ENCODE measurements around the gene OR2A12. TPM values are rescaled to one million over a fixed set of nuclear protein-coding genes. Genes with fewer than 3 reads are reported as not detected.
"Not testable (repeated sequence)": the region's sequence is repeated elsewhere in the genome, so short reads cannot be mapped to it uniquely, and the experiment has no call there.

Gene OR2A12
- total RNA-seq, 2 experiments from 2014 or later: not detected

GRCh38 chr7:144110272-144110671 lies 24.2 kb downstream of the OR2A12 start:
- H3K9me3 Mint-ChIP-seq: no peaks in the 10 kb centered on the region
- no peaks in the 10 kb centered on the region for H3K36me3 Mint-ChIP-seq (ENCODE audit: low read depth)
- ChIA-PET POLR2A (no interaction called here), CTCF (no interaction called here)
- TF ChIP-seq, protein P1, sequence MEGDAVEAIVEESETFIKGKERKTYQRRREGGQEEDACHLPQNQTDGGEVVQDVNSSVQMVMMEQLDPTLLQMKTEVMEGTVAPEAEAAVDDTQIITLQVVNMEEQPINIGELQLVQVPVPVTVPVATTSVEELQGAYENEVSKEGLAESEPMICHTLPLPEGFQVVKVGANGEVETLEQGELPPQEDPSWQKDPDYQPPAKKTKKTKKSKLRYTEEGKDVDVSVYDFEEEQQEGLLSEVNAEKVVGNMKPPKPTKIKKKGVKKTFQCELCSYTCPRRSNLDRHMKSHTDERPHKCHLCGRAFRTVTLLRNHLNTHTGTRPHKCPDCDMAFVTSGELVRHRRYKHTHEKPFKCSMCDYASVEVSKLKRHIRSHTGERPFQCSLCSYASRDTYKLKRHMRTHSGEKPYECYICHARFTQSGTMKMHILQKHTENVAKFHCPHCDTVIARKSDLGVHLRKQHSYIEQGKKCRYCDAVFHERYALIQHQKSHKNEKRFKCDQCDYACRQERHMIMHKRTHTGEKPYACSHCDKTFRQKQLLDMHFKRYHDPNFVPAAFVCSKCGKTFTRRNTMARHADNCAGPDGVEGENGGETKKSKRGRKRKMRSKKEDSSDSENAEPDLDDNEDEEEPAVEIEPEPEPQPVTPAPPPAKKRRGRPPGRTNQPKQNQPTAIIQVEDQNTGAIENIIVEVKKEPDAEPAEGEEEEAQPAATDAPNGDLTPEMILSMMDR (IDR thresholded peaks at IDR 0.05): no peak
- intact Hi-C loops (cut with micrococcal nuclease): no loop called here
- peaks cover 13% of the 10 kb centered on the region for H3K27me3 Mint-ChIP-seq
- ATAC-seq (no peak), DNase-seq (no peak)
- H3K4me3 Mint-ChIP-seq: no peak overlapping the region
- H3K4me1 Mint-ChIP-seq (ENCODE audit: low read depth): no peaks in the 10 kb centered on the region
- H3K27ac Mint-ChIP-seq: no peak overlapping the region

GRCh38 chr7:144113651-144114050 lies 27.6 kb downstream of the OR2A12 start:
- Mint-ChIP-seq H3K4me3 (no peak overlapping the region), H3K36me3 (ENCODE audit: low read depth) (no peaks in the 10 kb centered on the region), H3K27me3 (peaks cover 12% of the 10 kb centered on the region), H3K27ac (no peak overlapping the region), H3K4me1 (ENCODE audit: low read depth) (no peaks in the 10 kb centered on the region), H3K9me3 (no peaks in the 10 kb centered on the region)
- ChIA-PET CTCF (interaction anchor here (2.2 kb wide), 1 partner anchor 14 kb away, joined by 15 read pairs; no protein-coding TSS in a partner anchor), POLR2A (no interaction called here)
- intact Hi-C loops (cut with micrococcal nuclease): no loop called here
- no peak for DNase-seq
- TF ChIP-seq, protein P1 (IDR thresholded peaks at IDR 0.05): no peak
- ATAC-seq: no peak

GRCh38 chr7:144118341-144118740 lies 32.3 kb downstream of the OR2A12 start:
- ATAC-seq (no peak), DNase-seq (no peak)
- Mint-ChIP-seq H3K36me3 (ENCODE audit: low read depth) (no peaks in the 10 kb centered on the region), H3K4me3 (no peak overlapping the region), H3K27ac (no peak overlapping the region), H3K27me3 (peaks cover 9% of the 10 kb centered on the region), H3K4me1 (ENCODE audit: low read depth) (no peaks in the 10 kb centered on the region), H3K9me3 (no peaks in the 10 kb centered on the region)
- ChIA-PET CTCF (no interaction called here), POLR2A (no interaction called here)
- TF ChIP-seq, protein P1 (IDR thresholded peaks at IDR 0.05): no peak
- intact Hi-C loops (cut with micrococcal nuclease): no loop called here

GRCh38 chr7:144122876-144123275 lies 36.8 kb downstream of the OR2A12 start, which contains the start of gene OR2A14:
Gene OR2A14 (plus strand): TSS chr7:144123176. CDS start chr7:144129113, 5,937 bp downstream.
- intact Hi-C loops (cut with micrococcal nuclease): loop anchor here (10.0 kb wide), 1 partner anchor 218 kb away; the partner anchor contains the start of gene TCAF1
- Mint-ChIP-seq H3K27me3 (peaks cover 6% of the 10 kb centered on the region), H3K9me3 (no peaks in the 10 kb centered on the region), H3K36me3 (ENCODE audit: low read depth) (no peaks in the 10 kb centered on the region), H3K27ac (no peak within 1 kb of the TSS), H3K4me1 (ENCODE audit: low read depth) (peaks cover 4% of the 10 kb centered on the region), H3K4me3 (no peak within 1 kb of the TSS)
- ATAC-seq (no peak), DNase-seq (no peak)
- ChIA-PET POLR2A (no interaction called here), CTCF (no interaction called here)
- TF ChIP-seq, protein P1 (IDR thresholded peaks at IDR 0.05): no peak

DNA sequence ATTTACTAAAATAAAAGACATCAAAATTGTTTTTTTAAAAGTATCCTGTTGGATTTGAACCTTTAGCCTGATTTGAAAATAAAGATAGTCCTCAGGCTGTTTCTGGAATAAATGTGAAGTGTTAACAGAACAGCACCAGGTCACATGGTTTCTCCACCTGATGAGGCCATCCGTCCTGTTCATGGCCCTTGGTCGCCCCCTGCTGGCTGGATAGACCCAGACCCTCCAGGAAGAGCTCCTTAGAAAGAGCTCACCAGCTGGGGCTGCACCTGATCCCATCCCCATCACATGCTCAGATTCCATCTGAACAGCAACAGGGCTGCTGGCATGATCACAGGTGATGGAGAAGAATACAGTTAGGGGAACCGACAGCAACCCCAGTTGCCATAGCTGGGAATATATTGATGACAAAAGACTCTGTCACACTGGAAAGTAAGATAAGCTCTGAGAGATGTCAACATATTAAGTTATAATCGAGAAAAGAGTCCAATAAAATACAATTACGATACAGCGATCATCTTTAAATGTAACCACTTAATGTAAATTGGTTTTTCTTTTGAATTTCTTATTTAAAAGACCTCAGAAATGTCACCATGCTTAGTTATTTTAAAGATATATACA lies 41.7 kb downstream of the OR2A12 start:
- Mint-ChIP-seq H3K36me3 (ENCODE audit: low read depth) (no peaks in the 10 kb centered on the region), H3K4me3 (no peak overlapping the region), H3K4me1 (ENCODE audit: low read depth) (peaks cover 4% of the 10 kb centered on the region), H3K9me3 (no peaks in the 10 kb centered on the region), H3K27me3 (no peaks in the 10 kb centered on the region), H3K27ac (no peak overlapping the region)
- CTCF ChIA-PET: interaction anchor here (0.6 to 1.6 kb wide), 36 partner anchors 9 to 637 kb away, joined by 3 to 22 read pairs (median 4); partner anchors contain the start of genes OR2A12, OR2A2 and TCAF1
- peak; percentile 97 for DNase-seq
- ATAC-seq: peak; percentile 100
- POLR2A ChIA-PET: no interaction called here
- intact Hi-C loops (cut with micrococcal nuclease): loop anchor here (2.0 to 10.0 kb wide), 2 partner anchors 69 to 223 kb away; partner anchors contain the start of gene TCAF1
- TF ChIP-seq, protein P1 (IDR thresholded peaks at IDR 0.05): peak; percentile 90

GRCh38 chr7:144129601-144130000 lies 43.5 kb downstream of the OR2A12 start:
- H3K4me1 Mint-ChIP-seq (ENCODE audit: low read depth); DNase-seq; POLR2A ChIA-PET; H3K4me3 Mint-ChIP-seq; H3K27me3 Mint-ChIP-seq; ATAC-seq; CTCF ChIA-PET; H3K9me3 Mint-ChIP-seq; H3K27ac Mint-ChIP-seq; H3K36me3 Mint-ChIP-seq (ENCODE audit: low read depth): not testable (repeated sequence)
- intact Hi-C loops (cut with micrococcal nuclease): loop anchor here (10.0 kb wide), 1 partner anchor 225 kb away; the partner anchor contains the start of gene TCAF1
